Measurements from ENCODE around the gene PACSIN2.

Gene PACSIN2

GRCh38 chr22:42891696-42892095 lies 123.3 kb downstream of the PACSIN2 start:
- TF ChIP-seq CTCF (IDR thresholded peaks at IDR 0.05), result no peak
- Histone ChIP-seq H3K9me3 (ENCODE audit: control insufficient read depth, low read length) (no peaks in the 10 kb centered on the region), H3K79me2 (no peaks in the 10 kb centered on the region), H3K4me3 (ENCODE audit: low read depth, low read length) (no peak overlapping the region), H3K27me3 (ENCODE audit: control insufficient read depth, insufficient read depth, low read length) (no peaks in the 10 kb centered on the region), H2AFZ (no peak overlapping the region), H3K27ac (no peak overlapping the region), H3K36me3 (ENCODE audit: control insufficient read depth, insufficient read depth, low read length) (no peaks in the 10 kb centered on the region), H3K4me2 (ENCODE audit: low read length) (no peak overlapping the region), H3K4me1 (no peaks in the 10 kb centered on the region), H3K9ac (no peak overlapping the region)

GRCh38 chr22:42891008-42891407 lies 123.9 kb downstream of the PACSIN2 start:
- no peaks in the 10 kb centered on the region for H3K36me3 ChIP-seq (ENCODE audit: control insufficient read depth, insufficient read depth, low read length)
- H2AFZ ChIP-seq, result no peak overlapping the region
- H3K4me2 ChIP-seq (ENCODE audit: low read length), result no peak overlapping the region
- H3K9me3 ChIP-seq (ENCODE audit: control insufficient read depth, low read length), result no peaks in the 10 kb centered on the region
- H3K9ac ChIP-seq, result no peak overlapping the region
- H3K27ac ChIP-seq, result no peak overlapping the region
- H3K79me2 ChIP-seq, result no peaks in the 10 kb centered on the region
- no peaks in the 10 kb centered on the region for H3K4me1 ChIP-seq
- H3K27me3 ChIP-seq (ENCODE audit: control insufficient read depth, insufficient read depth, low read length), result no peaks in the 10 kb centered on the region
- no peak overlapping the region for H3K4me3 ChIP-seq (ENCODE audit: low read depth, low read length)
- no peak for TF ChIP-seq CTCF (IDR thresholded peaks at IDR 0.05)

- H3K9ac ChIP-seq, result no peak overlapping the region
- no peaks in the 10 kb centered on the region for H3K9me3 ChIP-seq (ENCODE audit: control insufficient read depth, low read length)
- no peaks in the 10 kb centered on the region for H3K4me1 ChIP-seq
- no peaks in the 10 kb centered on the region for H3K27me3 ChIP-seq (ENCODE audit: control insufficient read depth, insufficient read depth, low read length)
- H2AFZ ChIP-seq, result no peak overlapping the region
- H3K4me3 ChIP-seq (ENCODE audit: low read depth, low read length), result no peak overlapping the region
- no peaks in the 10 kb centered on the region for H3K36me3 ChIP-seq (ENCODE audit: control insufficient read depth, insufficient read depth, low read length)
- TF ChIP-seq CTCF (IDR thresholded peaks at IDR 0.05), result no peak
- no peak overlapping the region for H3K27ac ChIP-seq
- no peak overlapping the region for H3K4me2 ChIP-seq (ENCODE audit: low read length)
- H3K79me2 ChIP-seq, result no peaks in the 10 kb centered on the region
Measured at GRCh38 chr22:42889304-42889703, 125.6 kb downstream of the PACSIN2 start.

- H3K9me3 ChIP-seq (ENCODE audit: control insufficient read depth, low read length), result no peaks in the 10 kb centered on the region
- TF ChIP-seq CTCF (IDR thresholded peaks at IDR 0.05), result no peak
- H3K9ac ChIP-seq, result no peak overlapping the region
- H3K27ac ChIP-seq, result no peak overlapping the region
- no peaks in the 10 kb centered on the region for H3K4me1 ChIP-seq
- no peaks in the 10 kb centered on the region for H3K36me3 ChIP-seq (ENCODE audit: control insufficient read depth, insufficient read depth, low read length)
- H2AFZ ChIP-seq, result no peak overlapping the region
- no peaks in the 10 kb centered on the region for H3K79me2 ChIP-seq
- no peak overlapping the region for H3K4me2 ChIP-seq (ENCODE audit: low read length)
- no peak overlapping the region for H3K4me3 ChIP-seq (ENCODE audit: low read depth, low read length)
- no peaks in the 10 kb centered on the region for H3K27me3 ChIP-seq (ENCODE audit: control insufficient read depth, insufficient read depth, low read length)
Measured at GRCh38 chr22:42887523-42888507, 127.1 kb downstream of the PACSIN2 start.

All from parathyroid adenoma (tissue), 2 donors.